Suppressor macrophage treated with lipopolysaccharide for 4 hours (primary cell): ENCODE results near the gene SLC1A2.

ENCODE experiments used
- DNase-seq: peaks from one replicate; pipeline ENCODE4 v3.0.0-alpha.2; 2020

Gene SLC1A2

DNA sequence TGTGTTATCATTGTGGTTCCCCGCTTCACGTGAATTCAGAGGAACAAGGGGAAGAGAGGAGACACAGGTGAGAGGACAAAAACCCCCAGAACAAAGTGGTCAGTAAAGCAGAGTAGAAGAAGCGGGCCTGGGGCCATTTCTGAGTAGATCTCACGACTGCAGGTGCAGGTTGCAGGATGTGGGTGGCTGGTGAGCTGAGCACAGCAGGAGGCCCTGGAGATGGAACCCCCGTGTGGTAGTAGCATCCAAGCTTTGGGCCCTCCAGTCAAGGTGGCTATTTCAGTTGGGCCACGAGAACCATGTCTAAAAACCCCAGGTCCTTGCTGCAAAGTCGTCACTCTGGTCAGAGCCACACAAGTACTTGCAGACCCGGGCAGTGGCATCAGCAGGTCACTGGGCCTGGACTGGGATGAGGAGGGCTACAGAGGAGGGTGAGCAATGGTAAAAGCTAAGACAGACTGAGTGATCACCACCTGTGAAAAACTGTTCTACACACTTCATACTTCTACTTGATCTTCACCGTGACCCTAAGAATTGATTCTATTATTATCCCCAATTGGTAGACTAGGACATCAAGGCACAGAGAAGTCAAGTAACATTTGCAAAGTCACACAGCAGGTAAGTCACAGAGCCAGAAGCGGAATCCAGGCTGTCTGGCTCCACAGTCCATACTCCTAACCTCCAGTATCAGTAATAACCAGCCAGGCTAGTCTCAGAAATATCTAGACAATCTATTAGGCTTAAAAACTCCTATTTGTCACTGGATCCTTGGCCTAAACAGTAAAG is 43.8 kb downstream of the SLC1A2 start:
- DNase-seq, result no peak

DNA sequence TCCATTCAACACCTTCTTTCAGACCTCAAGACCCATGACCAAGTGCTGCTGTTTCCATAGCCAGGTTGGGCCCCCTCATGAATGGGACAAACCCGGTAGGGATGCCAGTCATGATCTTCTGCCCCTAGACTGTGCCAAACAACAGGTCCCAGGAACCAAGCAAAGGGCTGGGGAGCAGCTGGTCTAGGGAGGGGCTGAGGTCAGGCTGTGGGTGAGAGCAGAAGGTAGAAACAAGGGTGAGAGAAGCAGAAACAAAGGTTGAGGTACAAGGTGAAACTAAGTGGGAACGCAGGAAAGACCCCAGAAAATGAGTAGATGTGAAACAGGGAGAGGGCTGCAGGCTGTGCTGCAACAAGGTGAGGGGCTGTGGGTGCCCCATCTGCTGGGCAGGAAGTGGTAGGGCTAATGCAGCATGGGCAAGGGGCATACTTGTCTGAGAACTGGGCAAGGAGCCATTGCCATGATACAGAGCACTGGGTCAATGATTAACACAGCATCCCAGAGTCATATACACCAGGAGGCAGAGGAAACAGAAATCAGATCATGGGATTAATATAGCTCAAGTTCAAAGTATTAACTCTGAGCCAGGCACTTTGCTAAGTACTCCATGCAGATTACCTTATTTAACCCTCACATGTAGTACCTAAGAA is 45.9 kb downstream of the SLC1A2 start:
- DNase-seq, result no peak

DNA sequence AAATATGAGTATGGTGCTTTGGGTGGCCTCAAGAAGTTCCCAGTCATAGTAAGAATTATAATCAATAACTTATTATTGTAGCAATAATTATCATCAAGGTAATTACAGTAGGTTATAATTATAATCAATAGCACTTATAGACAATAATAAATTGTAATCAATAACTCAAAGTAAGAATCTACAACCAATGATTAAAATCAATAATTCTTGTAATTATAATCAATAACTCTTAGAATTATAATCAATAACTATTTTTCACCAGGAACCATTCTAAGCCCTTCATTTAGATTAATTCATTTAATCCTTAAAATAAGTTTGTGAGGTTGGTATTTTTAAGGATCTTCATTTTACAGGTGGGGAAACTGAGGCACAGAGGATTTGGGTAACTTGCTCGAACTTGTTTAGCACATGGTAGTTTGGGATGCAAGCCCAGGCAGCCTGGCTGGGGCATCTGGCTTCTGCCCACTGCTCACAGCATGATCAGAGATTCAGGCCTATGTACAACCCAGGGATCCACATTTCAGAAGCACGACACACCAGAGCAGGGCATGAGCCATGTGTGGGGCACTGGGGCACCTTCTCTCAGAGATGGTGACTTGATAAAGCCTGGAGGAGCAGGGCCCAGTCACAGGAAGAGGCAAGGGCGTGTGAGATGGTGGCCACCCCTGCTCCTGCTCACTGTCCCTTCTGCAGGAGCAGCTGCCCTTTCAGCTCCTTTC is 46.6 kb downstream of the SLC1A2 start:
- DNase-seq, result no peak

DNA sequence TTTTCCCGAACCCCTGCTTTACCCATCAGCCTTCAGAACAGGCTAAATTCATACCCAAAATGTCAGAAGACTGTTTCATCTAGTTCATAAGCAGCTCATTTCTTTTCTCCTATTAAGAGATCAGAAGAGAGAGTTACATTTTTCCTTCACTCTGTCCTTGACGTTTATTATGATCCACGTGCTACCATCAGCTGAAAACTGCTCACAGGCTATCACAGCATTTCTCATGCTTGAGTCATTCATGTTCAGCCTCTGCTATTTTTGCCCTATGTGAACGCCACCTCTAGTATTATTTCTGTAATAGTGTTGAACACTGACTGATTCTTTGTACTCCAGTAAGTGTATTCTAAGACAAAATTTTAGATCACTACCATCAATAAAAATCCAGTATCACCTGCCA is 51.9 kb downstream of the SLC1A2 start:
- DNase-seq, result no peak

DNA sequence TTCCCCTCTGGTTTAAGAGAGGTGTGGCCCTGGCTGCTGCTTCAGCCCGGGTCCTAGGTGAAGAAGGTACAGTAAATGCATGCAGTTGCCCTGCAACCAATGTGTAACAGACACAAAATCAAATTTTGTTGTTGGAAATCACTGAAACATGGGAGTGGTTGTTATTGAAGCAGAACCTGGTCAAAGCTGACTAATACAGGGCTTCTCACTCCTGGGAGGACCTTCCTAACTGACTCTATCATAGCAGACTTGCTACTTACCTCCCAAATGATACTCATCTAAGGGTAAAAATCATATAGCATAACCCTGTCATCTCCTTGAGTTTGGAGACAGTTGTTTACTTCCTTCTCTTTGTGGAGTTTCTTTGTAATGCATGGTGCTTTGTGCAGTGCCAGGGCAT is 52.6 kb downstream of the SLC1A2 start:
- no peak for DNase-seq

DNA sequence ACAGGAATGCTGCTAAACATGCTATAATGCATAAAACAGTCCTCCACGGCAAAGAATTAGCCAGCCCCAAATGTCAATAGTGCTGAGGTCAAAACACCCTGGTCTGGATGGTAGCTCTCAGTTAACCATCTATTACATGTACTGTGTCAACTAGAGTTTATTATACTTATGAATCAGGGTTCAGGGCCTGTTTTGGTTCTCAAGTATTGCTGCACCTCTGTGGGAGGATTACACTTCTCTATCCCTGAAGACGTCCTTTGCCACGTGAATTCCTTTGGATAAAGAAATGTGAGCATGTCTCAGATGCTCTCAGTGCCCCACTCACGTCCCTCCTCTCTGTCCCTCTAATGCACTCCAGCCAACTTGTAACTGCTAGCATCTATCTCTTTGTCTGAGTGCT is 53.4 kb downstream of the SLC1A2 start:
- no peak for DNase-seq

DNA sequence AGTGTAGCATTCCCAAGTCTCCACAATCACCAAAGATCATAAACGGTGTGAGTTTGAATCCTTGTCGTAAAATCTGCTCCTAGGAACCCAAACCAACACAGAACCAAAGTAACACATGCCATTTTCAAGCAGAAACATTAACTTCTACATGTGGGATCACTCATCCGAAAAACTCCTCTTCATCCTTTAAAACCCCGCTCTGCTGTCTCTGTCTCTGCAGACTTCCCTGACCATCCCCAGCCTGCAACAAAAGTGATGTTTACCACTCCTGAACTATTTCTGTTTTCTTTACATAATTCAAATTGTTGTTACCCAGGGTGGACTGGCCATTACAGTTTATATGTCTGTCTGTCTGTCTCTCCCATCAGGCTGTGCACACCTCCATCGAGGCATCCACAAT is 54.0 kb downstream of the SLC1A2 start:
- DNase-seq, result no peak

DNA sequence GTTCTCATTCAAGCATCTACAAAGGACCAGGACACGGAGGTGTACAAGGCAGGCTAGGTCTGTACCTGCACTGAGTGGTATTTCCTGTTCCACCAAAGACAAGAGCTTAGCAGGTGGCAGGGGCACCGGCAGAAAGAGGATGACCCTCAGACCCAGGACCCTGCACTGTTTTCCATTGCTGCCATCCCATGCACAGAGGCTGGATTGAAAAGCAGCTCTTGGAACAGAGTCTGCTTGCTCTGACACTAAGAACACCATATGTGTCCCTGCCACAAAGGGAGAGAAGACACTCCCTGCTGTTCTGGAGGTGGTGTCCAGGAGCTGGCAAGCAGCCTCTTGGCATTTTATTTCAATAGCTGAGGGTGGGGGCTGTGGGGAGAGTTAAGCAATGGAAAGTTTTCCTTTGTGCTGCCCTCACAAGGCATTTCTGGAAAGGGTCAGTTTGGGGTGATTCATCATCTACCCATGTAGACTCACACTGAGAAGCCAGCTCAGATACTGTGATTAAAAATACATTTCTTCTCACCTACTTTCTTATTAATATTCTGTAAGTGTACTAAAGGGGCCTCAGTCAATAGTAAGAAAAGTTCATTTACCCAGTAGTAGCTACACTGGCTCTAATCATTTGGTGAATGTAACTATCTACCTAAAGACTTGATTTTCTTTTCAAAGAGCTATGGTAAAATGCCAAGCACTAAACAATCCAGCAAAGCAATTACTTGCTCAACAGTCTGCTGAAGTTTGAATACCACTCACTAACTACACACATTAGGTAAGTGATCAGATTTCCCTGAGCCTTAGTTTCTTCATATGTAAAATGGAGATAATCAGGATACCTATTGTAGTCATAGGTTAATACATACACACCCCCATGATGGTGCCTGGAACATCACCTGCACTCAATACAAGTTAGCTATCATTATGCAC is 55.2 kb downstream of the SLC1A2 start:
- peak; percentile 87 for DNase-seq

DNA sequence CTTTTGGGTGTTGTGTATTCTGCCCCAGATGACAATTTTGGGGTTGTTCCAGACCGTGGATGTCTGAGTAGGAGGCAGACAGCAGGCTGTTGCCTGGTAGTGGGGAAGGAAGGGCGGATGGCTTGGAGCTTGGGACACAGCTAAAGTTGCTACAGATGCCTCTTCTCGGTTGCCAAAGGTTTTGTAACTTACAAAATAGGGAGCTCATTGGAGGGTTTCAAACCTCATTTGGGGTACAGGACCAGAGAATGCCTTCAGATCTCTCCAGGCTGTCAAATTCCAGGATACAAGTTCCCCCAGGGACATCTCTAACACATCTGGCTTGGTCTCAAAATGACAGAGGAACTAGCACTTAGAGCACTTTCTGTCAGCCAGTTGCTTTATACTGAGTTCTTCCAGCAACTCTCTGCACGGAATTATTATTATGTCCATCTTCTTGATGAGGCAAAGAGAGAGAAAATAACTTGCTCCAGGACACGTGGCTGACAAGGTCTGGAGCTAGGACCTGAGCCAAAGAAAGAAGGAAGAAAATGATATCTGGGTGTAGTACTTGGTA is 56.0 kb downstream of the SLC1A2 start:
- no peak for DNase-seq

DNA sequence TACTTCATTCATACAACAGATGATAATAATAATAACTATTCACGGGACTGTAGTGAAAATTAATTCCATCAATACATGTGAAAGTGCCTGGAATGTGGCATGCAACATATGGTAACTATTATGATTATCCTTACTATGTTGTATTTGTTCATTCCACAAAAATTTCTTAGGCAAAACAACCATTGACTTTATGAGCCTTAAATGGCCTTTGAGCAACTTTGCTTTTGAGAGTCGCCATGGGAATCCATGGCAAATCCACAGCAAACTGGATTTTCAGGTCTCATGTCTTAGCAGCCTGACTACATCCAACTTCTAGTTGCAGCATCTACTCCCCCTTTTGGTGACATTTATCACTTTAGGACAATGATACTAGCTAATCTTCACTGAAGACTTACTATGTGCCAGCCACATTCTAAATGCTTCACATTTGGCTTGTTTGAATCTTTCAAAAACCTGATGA is 56.8 kb downstream of the SLC1A2 start:
- peak; percentile 41 for DNase-seq

DNA sequence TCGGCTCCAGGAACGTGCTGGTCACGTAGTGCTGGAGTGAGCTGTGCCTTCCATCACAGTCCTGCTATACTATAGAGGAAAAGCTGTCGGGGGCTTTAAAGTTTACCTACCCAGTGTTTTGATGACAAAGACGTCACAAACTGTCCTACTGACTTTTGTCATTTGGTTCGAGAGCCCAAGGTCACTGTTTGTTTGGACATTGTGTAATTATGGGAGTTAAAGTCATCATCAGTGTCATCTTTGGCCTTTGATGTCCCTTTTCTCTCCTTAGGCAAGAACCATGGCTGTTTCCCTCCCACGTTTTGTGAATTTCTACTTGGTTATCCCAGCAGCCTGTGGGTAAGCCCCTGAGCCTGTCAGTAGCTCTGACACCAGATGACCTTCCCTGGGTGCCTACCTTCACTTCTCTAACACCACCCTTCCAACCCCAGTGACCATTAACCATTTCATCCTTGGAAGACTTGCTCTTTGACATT is 59.3 kb downstream of the SLC1A2 start:
- DNase-seq, result peak; percentile 76

DNA sequence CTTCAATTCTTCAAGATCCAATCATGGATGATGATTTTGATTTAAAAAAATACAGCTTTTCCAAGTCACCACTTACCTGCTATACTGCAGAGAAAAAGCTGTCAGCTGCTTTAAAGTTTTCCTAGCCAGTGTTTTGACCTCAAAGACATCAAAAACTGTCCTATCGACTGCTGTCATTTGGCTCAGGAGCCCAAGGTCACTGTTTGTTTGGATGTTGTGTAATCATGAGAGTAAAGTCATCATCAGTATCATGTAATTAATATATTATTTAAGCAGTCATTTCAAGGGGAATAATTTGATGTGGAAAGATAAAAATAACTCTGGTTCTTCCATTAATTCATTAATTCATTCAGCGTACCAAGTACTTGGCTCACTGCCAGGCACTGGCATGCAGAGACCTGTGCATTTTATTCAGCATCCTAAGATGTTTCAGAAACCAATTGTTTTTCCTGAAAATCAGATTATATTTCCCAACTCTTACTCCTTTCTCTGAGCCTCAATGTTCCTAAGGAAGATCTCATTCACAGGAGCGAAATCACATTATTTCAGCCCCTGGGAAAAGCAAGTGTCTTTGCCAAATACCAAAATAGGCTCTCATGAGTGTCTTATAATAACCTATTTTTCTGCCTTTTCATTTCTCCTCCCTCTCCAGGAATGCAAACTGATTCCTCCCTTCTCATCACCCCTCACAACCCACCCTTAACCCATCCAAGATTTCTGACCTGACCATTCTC is 59.9 kb downstream of the SLC1A2 start:
- no peak for DNase-seq

DNA sequence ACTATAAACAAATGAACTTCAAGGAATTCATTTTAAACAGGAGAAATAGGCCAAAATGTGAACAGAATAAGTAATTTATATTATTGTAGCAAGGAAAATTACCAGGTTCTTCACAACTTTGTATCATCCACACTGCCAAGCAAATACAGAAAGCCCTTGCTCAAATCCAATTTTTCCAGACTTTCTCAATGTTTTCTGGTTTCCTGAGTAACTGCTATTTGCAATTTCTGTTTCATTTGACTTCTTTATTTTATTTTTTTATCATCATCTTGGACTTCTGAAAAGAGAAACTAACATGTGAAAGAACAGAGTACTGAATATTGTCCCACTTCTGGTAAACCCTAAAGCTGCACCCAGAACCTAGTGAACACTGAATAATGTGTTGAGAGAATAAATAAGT is 61.0 kb downstream of the SLC1A2 start:
- peak; percentile 85 for DNase-seq

DNA sequence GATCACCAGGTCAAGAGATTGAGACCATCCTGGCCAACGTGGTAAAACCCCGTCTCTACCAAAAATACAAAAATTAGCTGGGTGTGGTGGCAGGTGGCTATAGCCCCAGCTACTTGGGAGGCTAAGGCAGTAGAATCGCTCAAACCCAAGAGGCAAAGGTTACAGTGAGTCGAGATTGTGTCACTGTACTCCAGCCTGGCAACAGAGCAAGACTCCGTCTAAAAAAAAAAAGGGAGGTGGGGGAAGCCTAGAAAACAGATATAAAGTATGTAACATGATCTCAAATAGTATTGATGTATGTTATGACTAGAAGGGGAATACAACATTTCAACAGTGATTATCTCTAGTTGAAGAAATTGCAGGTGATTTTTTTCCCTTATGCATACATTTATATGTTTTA is 61.4 kb downstream of the SLC1A2 start:
- peak; percentile 61 for DNase-seq

DNA sequence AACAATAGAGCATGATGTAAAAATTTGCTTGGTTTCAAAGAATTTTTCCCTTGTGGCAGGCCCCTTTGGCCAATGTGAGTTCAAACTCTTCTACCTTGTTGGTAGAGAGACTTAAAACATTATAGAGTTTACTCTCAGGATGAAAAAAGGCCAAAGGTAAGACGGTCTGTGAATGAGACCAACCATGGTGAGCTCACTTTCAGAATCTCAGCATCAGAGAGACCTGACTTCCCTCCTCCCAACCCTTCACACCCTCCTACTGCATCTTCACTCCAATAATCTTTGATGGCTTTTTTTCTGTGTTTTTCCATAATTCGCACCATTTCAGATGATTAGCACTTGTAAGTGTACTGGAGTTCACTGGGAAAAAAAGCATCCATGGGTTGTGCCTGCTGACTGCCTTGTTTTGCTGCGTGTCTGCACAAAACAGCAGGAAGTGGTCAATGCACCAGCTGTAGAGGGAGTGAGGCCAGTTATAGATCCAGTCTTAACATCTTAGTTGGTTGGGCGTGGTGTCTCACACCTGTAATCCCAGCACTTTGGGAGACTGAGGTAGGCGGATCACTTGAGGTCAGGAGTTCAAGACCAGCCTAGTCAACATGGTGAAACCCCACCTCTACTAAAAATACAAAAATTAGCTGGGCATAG is 64.1 kb downstream of the SLC1A2 start:
- no peak for DNase-seq

DNA sequence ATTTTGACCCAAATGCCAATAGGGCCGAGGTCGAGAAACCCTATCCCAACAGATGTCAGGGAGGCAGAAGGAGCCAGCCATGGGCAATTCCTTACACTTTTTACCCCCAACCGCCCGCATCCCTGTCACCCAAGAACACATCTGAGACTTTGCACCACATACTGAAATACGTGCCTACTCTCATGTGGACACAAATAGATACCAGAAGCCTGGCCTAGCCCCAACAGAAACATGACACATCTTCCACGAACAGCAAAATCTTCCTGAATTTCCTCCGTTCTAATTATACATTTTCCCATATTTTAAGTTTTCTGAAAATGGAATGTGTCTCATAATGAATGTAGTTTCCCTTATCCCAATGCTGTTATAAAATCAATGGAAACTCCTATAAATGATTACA is 64.7 kb downstream of the SLC1A2 start:
- no peak for DNase-seq

DNA sequence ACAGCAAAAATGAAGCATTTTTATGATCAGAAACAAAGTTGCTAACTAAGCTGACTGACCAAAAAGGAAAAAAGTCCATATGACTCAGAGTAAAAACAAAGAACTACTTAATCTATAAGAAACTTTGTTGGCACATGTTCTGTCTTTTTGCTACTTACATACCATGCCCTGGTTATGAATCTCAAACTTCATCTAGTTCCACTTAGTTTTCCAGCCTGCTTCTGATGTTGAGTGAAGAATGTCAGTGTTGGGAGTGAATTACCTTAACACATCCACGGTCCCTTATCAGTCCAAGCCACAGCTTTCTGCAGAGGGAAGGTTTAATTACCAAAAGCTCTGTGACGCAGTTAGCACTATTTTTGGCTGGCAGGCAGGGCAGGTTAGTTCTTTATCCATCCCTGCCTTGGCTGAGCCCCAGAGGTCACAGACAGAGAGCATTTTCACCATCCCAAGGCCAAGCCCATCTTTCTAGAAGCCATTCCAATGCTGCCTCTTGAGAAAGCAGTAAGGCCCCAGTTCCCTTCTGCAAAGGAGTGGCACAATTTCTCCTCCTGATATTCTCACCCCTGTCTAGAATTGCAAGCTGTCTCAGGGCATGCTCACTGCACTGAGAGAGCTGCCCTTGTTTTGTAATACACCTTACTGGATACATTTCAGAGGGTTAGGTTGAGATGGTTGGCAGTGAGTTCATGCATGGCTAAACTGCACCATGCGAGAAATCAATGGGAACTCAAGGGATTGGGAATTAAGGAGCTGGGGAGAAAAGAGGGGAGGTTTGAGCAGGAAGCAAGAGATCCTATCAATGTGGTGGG is 67.1 kb downstream of the SLC1A2 start:
- peak; percentile 55 for DNase-seq

DNA sequence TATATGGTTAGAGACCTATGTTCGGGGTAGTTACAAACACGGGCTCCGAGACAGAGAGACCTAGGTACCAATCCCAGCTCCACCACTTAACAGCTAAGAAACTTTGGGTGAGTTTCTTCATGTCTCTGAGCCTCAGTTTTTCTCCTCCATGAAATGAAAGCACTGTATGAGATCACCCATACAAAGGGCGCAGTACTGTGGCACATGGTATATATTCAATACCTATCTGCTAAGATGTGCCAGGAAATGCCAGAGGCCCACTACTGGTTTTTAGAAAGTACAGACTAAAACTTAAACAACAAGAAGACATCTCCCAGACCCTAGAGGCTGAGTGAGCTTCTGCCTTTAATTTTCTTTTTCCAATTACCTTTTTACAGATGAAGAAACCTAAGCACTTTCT is 69.5 kb downstream of the SLC1A2 start:
- no peak for DNase-seq

DNA sequence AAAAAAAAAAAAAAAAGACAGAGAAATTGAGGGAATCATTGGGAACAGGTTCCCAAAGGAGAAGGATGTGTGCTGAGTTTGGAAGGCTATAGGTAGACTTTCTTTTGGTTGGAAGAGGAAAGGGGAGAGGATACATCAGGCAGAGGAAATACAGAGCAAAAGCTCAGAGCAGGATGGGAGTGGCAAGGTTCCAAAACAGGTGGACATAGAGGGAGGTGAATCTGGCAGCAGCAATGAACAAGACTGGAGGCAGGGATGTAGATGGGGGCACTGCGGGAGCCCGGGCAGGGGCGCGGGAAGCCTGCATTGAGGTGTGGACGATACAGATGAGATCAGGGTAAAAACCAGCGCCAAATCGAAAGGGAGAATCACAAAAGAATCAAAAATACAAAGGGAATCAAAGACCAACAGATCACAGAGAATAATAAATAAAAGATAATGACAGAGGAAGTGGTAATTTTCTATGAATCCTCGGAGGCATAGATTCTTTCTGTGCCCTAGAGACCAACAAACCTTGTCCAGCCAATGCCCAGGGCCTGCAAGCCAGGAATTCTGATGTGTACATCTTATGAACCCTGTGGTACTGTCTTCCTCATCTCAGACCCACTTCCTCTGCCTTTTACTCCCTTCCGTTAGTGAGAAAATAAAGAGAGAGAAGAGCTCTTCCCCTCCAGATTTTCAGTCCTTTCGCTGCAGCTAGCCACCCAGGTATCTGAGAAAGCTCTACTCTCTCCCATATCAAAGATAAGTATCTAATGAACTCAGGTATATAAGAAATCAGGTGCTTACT is 70.3 kb downstream of the SLC1A2 start:
- DNase-seq, result no peak
